ENCODE data around the gene ALDH5A1.

- TF ChIP-seq POLR2A (IDR thresholded peaks at IDR 0.05) (no peak), CTCF (IDR thresholded peaks at IDR 0.05) (no peak)
Observed at GRCh38 chr6:24574809-24575208, 80.0 kb downstream of the ALDH5A1 start.
